HUES6 (cell line): Measurements from ENCODE around the gene RTKN.

Source experiments
- H3K27ac ChIP-seq: 2 replicates; pipeline ENCODE4 v1.7.0; 2013; ENCODE audit warnings: low read depth, mild to moderate bottlenecking, low read length, inconsistent platforms
- H3K27me3 ChIP-seq: 2 replicates; pipeline ENCODE4 v1.6.1; 2013; ENCODE audit warnings: low read length; ENCODE audit not compliant: control insufficient read depth, insufficient read depth
- H3K36me3 ChIP-seq: 2 replicates; pipeline ENCODE4 v1.6.1; 2013; ENCODE audit warnings: low read length; ENCODE audit not compliant: control insufficient read depth, insufficient read depth
- H3K4me1 ChIP-seq: 2 replicates; pipeline ENCODE4 v1.6.1; 2013; ENCODE audit warnings: low read length; ENCODE audit not compliant: control insufficient read depth, insufficient read depth
- H3K4me3 ChIP-seq: 2 replicates; pipeline ENCODE4 v1.5.1; 2013; ENCODE audit warnings: low read depth, low read length
- H3K9ac ChIP-seq: one replicate; pipeline ENCODE4 v1.6.1; 2013; ENCODE audit warnings: mild to moderate bottlenecking, low read length
- H3K9me3 ChIP-seq: 2 replicates; pipeline ENCODE4 v1.6.1; 2013; ENCODE audit warnings: low read depth, low read length; ENCODE audit not compliant: control insufficient read depth, insufficient read depth

The RTKN gene

DNA sequence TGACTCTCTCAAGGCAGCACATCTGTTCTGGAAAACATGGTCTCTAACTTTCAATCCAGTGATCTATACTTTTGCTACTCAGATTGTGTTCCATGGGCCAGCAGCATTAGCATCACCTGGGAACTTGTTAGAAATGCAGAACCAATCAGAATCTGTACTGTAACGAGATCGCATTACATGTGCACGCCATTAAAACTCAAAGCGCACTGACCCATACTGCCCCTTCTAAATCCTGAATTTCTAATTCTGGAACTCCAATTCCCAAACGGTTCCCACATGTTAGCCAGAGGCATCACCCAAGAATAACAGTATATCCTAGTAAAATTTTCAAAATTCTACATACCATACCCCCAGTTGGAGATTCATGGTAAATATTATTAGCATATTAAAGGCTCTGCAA lies 51.1 kb downstream of the RTKN start:
- H3K9me3 ChIP-seq, result no peaks in the 10 kb centered on the region
- peaks cover 10% of the 10 kb centered on the region for H3K4me1 ChIP-seq
- peak overlapping the region; percentile 96 for H3K4me3 ChIP-seq
- H3K27ac ChIP-seq, result no peak overlapping the region
- no peak overlapping the region for H3K9ac ChIP-seq
- no peaks in the 10 kb centered on the region for H3K27me3 ChIP-seq
- H3K36me3 ChIP-seq, result peaks cover under 1% of the 10 kb centered on the region

DNA sequence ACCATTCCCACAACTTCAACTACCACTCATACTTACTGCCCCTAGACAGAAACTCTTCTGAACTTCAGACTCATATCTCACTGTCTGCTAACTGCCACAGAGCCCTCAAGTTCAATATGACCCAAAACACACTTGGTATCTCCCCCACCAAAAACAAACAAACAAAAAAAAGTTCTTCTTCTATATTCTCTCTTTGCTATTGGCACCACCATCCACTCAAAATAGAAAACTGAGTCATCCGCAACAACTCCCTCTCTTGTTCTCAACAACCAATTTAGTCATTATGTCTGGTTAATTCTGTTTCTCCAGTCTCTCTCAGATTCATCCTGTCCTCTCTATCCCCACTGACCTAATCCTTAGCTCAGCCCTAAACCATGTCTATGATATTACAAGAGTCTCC lies 54.4 kb downstream of the RTKN start:
- no peak overlapping the region for H3K27ac ChIP-seq
- peaks cover 9% of the 10 kb centered on the region for H3K4me1 ChIP-seq
- H3K9me3 ChIP-seq, result no peaks in the 10 kb centered on the region

DNA sequence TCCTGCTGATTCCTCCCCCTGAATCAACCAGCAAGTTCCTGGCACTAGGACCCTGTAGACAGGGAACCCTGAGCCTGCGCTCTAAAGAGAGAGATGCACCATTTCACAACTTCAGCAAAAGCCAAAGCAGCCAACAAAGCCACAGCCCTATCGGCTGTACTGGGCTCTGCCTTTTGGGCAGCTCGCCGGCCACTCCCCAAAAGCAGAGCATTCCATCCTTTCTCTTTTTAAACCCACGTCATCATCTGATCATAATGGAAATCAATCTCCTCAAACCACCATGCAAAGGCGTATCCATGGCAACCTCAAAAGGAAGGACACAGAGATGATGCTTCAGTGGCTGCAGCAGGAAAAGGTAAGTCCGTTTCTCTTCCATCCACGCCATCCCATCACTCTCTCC lies 56.3 kb downstream of the RTKN start:
- Histone ChIP-seq H3K4me1 (peaks cover 7% of the 10 kb centered on the region), H3K27ac (no peak overlapping the region), H3K36me3 (peaks cover 13% of the 10 kb centered on the region), H3K4me3 (no peak overlapping the region), H3K9ac (no peak overlapping the region), H3K27me3 (no peaks in the 10 kb centered on the region), H3K9me3 (no peaks in the 10 kb centered on the region)

More for the DNA sequence above, 54.4 kb downstream of the RTKN start:
- Histone ChIP-seq H3K4me3 (no peak overlapping the region), H3K9ac (no peak overlapping the region), H3K27me3 (no peaks in the 10 kb centered on the region), H3K36me3 (peaks cover 13% of the 10 kb centered on the region)

DNA sequence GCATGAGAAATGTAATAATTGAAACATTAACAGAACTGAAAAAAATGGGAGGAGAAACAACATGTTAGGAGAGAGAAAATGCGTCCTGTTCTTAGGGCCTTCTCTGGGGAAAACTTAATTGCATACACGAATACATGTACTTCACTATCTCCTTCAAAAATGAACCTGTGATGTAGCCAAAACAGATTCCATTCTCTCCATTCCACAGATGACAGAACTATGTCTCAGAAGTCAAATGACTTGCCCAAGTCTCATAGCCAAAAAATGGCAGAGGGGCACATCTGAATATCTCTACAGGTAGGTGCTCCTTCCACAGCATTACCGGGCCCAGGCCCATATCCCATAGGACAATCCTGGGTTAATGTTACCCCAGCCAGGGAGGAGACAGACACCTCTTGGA lies 57.7 kb downstream of the RTKN start:
- no peaks in the 10 kb centered on the region for H3K9me3 ChIP-seq
- no peak overlapping the region for H3K9ac ChIP-seq
- H3K27ac ChIP-seq, result no peak overlapping the region
- H3K4me3 ChIP-seq, result no peak overlapping the region
- peaks cover 16% of the 10 kb centered on the region for H3K4me1 ChIP-seq
- H3K27me3 ChIP-seq, result no peaks in the 10 kb centered on the region
- peaks cover 13% of the 10 kb centered on the region for H3K36me3 ChIP-seq

DNA sequence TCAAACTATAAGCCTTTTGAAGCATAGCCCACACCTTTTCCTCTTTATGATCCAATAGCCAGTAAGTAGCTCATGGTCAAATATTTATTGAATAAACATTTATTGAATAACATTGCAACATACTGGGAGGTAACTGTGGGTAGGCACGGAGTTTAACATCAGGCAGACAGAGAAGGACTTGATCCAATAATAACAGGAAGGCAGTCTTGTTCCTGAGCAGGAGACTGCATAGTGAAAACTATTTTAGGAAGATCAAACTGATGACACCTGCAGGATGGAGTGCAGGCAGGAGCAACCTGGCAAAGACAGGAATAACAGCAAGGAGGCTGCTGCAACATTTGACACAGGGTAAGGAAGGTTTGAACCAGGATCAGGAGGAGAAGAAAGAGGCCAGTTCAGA lies 58.5 kb downstream of the RTKN start:
- peaks cover 13% of the 10 kb centered on the region for H3K36me3 ChIP-seq
- no peak overlapping the region for H3K27ac ChIP-seq
- no peaks in the 10 kb centered on the region for H3K27me3 ChIP-seq
- no peak overlapping the region for H3K4me3 ChIP-seq
- no peak overlapping the region for H3K9ac ChIP-seq
- no peaks in the 10 kb centered on the region for H3K9me3 ChIP-seq
- H3K4me1 ChIP-seq, result peaks cover 21% of the 10 kb centered on the region

DNA sequence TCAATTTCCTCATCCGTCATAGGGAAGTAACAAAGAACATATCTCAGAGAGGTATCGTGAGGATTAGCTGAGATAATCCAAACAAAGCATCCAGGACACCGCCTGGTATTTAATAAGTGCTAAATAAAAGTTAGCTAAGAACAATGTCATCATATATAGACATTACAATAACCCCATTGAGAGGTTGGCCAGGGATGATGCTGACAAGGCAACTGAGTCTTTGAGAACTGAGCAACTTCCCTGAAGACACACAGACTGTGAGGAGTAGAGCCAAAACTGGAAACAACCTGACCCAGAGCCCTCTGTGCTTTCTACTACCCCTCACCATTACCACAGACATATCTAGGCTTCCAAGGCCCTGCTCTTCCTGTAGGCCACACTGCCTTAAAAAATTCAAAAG lies 60.0 kb downstream of the RTKN start:
- Histone ChIP-seq H3K9me3 (no peaks in the 10 kb centered on the region), H3K4me1 (peaks cover 21% of the 10 kb centered on the region), H3K4me3 (no peak overlapping the region), H3K9ac (no peak overlapping the region), H3K36me3 (peaks cover 27% of the 10 kb centered on the region), H3K27ac (no peak overlapping the region), H3K27me3 (no peaks in the 10 kb centered on the region)

DNA sequence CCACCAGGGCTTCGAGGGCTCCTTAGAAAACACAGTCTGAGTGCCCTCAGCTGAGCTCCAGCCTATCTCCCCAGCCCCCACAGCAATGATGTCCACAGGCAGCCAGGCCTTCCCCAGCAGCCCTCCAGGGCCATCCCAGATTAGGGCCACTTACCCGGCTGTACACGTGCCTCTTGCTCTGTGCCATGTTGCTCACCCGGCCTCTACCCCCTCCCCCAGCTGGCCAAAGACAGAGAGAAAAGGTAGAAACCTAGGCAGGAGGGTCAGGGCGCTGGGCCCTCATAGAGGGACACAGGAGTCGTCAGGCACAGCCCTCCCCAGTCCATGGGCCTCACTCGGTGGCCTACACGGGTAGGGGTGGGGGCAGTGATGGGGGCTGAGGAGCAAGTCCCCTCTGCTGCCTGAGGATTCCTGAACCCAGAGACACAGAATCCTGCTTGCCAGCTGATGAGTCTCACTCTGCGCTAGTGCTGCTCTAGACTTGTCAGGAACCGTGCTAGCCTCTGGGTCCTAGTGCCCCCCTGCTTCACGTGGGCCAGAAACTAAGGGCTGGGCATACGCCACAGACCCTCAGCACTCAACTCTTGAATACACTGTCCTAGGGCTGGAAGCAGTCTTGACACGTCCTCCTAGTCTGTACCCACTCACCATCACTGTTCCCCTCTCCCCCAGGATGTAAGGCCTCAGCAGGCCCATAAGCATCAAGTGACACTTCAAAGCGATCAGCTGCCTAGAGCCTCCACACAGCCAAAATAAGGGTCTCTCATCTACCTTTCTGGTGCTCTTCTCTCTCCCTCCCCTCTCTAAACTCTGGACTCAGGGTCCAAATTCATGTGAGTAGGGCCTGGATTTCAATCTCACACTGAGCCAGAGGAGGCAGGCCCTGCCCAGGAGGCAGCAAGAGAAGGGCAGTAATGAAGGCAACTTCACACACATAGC lies 61.6 kb downstream of the RTKN start, which contains the start of gene DCTN1:
TSS of gene DCTN1 (minus strand) at position 461 of the 939 bp plus-strand sequence. CDS start at position 187, 274 bp downstream.
- H3K9me3 ChIP-seq, result no peaks in the 10 kb centered on the region
- no peaks in the 10 kb centered on the region for H3K27me3 ChIP-seq
- H3K4me3 ChIP-seq, result peak within 1 kb of the TSS; percentile 44
- H3K36me3 ChIP-seq, result peaks cover 34% of the 10 kb centered on the region
- H3K4me1 ChIP-seq, result peaks cover 22% of the 10 kb centered on the region
- peak within 1 kb of the TSS; percentile 41 for H3K9ac ChIP-seq
- no peak within 1 kb of the TSS for H3K27ac ChIP-seq

DNA sequence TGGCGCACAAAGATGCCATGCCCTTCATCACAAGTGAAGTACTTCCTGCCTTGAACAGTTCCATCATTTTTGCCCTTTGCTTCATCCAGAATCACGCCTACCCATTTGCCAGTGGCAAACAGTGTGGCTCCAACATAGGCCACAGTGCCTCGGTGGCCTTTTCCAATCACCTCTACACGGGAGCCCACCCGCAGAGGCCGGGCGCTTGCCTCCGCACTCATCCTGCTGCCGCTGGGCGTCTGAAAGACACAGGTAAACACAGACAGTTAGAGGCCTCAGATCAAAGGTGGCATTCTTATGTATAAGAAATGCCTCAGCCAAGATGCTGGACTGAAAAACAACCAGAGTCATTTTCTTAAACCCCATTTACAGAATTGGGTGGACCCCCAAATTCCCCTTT lies 63.7 kb downstream of the RTKN start:
- Histone ChIP-seq H3K4me3 (no peak overlapping the region), H3K4me1 (peaks cover 41% of the 10 kb centered on the region), H3K27ac (no peak overlapping the region), H3K9me3 (no peaks in the 10 kb centered on the region), H3K27me3 (no peaks in the 10 kb centered on the region), H3K9ac (no peak overlapping the region), H3K36me3 (peaks cover 26% of the 10 kb centered on the region)

DNA sequence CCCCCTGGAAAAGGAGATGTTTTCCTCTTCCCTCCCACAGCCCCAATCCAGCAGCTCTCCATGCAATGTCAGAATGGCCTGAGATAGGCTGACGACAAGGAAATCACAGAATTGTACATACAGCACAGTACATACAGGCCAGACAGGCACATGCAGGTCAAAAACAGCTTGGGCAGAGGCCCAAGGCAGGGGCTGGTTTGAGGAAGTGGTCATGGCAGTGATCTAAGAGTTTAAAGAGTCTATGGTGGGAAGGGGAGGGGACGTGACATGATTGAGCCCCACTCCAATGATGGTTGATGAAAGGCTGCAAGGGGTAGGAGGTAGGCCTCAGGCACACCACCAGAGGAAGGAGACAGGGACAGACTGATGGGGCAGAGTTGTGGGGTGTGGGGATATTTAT lies 65.9 kb downstream of the RTKN start:
- H3K36me3 ChIP-seq, result peaks cover 40% of the 10 kb centered on the region

More for the DNA sequence above, 65.9 kb downstream of the RTKN start:
- Histone ChIP-seq H3K4me1 (peaks cover 44% of the 10 kb centered on the region), H3K27me3 (no peaks in the 10 kb centered on the region), H3K9ac (no peak overlapping the region), H3K4me3 (no peak overlapping the region), H3K9me3 (no peaks in the 10 kb centered on the region), H3K27ac (no peak overlapping the region)
